Measurements from ENCODE around the gene CHCHD10. TPM values are rescaled to one million over a fixed set of nuclear protein-coding genes. Genes with fewer than 3 reads are reported as not detected.

CHCHD10 gene
- total and polyA plus RNA-seq, 8 donors, result 30.6 to 134 (median 56.1) TPM

GRCh38 chr22:23793326-23793725 is 25.6 kb upstream of the CHCHD10 start:
- 80 to 81% methylated on average over 8 of the region's 8 CpGs for WGBS, 2 donors
- H3K27me3 ChIP-seq, result no peaks in the 10 kb centered on the region
- DNase-seq (peak in 1 of 6 donors; percentile 22), FAIRE-seq (no peak), ATAC-seq (no peak)
- H3K9me3 ChIP-seq, result no peaks in the 10 kb centered on the region
- H3K27ac ChIP-seq, result no peak overlapping the region
- peaks cover 6 to 14% (median 8%) of the 10 kb centered on the region in 3 donors for H3K4me1 ChIP-seq
- H3K4me3 ChIP-seq, result no peak overlapping the region
- TF ChIP-seq CTCF (IDR thresholded peaks at IDR 0.05), result no peak
- intact Hi-C loops (cut with DNase I), result no loop called here
- peaks cover 0 to 47% (median 12%) of the 10 kb centered on the region in 3 donors for H3K36me3 ChIP-seq

GRCh38 chr22:23791738-23792645 is 24.2 kb upstream of the CHCHD10 start:
- intact Hi-C loops (cut with DNase I), result no loop called here
- H3K4me3 ChIP-seq, result no peak overlapping the region
- peaks cover 8 to 20% (median 9%) of the 10 kb centered on the region in 3 donors for H3K4me1 ChIP-seq
- TF ChIP-seq CTCF (IDR thresholded peaks at IDR 0.05), result no peak
- no peak for FAIRE-seq
- no peaks in the 10 kb centered on the region for H3K27me3 ChIP-seq
- ATAC-seq, result no peak
- DNase-seq, result peak in 1 of 6 donors; percentile 36
- H3K36me3 ChIP-seq, result peaks cover 0 to 40% (median 12%) of the 10 kb centered on the region in 3 donors
- no peak overlapping the region for H3K27ac ChIP-seq
- no peaks in the 10 kb centered on the region for H3K9me3 ChIP-seq
- WGBS, 2 donors, result 83 to 86% methylated on average over 25 of the region's 25 CpGs

- DNase-seq (peak in 1 of 6 donors; percentile 24), ATAC-seq (no peak), FAIRE-seq (no peak)
- Histone ChIP-seq H3K27me3 (no peaks in the 10 kb centered on the region), H3K9me3 (no peaks in the 10 kb centered on the region), H3K36me3 (peaks cover 0 to 34% (median 12%) of the 10 kb centered on the region in 3 donors), H3K4me1 (peaks cover 8 to 24% (median 9%) of the 10 kb centered on the region in 3 donors), H3K4me3 (no peak overlapping the region), H3K27ac (no peak overlapping the region)
- 73 to 88% methylated on average over 11 of the region's 11 CpGs for WGBS, 2 donors
- no peak for TF ChIP-seq CTCF (IDR thresholded peaks at IDR 0.05)
- intact Hi-C loops (cut with DNase I), result no loop called here
Observed at GRCh38 chr22:23790819-23791737, 23.3 kb upstream of the CHCHD10 start.

- intact Hi-C loops (cut with DNase I), result no loop called here
- Histone ChIP-seq H3K4me1 (peaks cover 8 to 24% (median 9%) of the 10 kb centered on the region in 3 donors), H3K4me3 (no peak overlapping the region), H3K27me3 (no peaks in the 10 kb centered on the region), H3K27ac (no peak overlapping the region), H3K36me3 (peaks cover 0 to 26% (median 7%) of the 10 kb centered on the region in 3 donors), H3K9me3 (no peaks in the 10 kb centered on the region)
- TF ChIP-seq CTCF (IDR thresholded peaks at IDR 0.05), result no peak
- DNase-seq (peak in 1 of 6 donors; percentile 8), FAIRE-seq (no peak), ATAC-seq (no peak)
- WGBS, 2 donors, result 61 to 62% methylated on average over 4 of the region's 4 CpGs
Observed at GRCh38 chr22:23789638-23790037, 21.9 kb upstream of the CHCHD10 start.
